Kasumi-1 (cell line): ENCODE results near the gene ARL3.
A peak's percentile ranks its signal among the peaks of the same experiment; 100 is the strongest.

Source experiments
- DNase-seq, 2 experiments: peaks; one replicate each; lab custom pipeline; 2025; lab: John Stamatoyannopoulos, UW

Gene ARL3

GRCh38 chr10:102651455-102652169 lies 62.6 kb downstream of the ARL3 start:
- no peak for DNase-seq

DNA sequence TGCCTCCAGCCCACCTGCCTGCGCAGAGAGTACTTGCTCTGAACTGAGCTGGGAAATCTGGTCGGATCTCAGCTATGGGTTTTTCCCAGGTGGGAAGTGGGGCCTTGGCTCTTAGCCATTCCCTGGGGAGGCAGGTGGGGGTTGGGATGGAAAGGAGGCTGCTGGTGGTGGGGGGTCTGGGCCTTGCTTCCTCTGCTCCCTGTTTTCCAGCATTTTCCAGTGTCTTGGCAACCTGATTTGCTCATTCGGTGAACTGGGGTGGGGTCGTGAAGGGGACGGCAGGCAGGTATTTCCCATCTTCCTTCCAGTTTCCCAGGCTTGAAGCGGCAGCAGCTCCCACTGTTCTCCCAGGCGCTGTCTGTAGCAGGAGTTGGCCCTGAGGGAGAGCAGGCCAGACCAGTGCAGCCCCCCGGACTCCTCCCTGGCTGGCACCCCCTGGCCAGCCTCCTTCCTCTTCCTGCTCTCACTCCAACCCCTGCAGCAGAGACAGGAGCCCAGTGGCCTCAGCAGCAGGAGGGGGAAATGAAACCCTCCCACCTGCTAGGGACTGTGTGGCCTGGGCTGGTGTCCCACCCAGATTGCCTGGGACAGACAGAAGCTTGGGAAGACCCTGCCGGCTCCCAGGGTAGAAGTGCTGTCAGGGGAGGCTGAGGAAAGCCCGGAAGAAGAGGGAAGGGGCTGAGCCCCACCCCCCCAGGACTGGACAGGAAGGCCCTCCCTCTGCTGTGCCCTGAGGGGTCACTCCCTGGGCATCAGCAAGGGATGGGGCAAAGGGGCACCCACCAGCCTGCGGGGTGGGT lies 63.3 kb downstream of the ARL3 start:
- no peak for DNase-seq

GRCh38 chr10:102649797-102650654 lies 64.2 kb downstream of the ARL3 start:
- no peak for DNase-seq

DNA sequence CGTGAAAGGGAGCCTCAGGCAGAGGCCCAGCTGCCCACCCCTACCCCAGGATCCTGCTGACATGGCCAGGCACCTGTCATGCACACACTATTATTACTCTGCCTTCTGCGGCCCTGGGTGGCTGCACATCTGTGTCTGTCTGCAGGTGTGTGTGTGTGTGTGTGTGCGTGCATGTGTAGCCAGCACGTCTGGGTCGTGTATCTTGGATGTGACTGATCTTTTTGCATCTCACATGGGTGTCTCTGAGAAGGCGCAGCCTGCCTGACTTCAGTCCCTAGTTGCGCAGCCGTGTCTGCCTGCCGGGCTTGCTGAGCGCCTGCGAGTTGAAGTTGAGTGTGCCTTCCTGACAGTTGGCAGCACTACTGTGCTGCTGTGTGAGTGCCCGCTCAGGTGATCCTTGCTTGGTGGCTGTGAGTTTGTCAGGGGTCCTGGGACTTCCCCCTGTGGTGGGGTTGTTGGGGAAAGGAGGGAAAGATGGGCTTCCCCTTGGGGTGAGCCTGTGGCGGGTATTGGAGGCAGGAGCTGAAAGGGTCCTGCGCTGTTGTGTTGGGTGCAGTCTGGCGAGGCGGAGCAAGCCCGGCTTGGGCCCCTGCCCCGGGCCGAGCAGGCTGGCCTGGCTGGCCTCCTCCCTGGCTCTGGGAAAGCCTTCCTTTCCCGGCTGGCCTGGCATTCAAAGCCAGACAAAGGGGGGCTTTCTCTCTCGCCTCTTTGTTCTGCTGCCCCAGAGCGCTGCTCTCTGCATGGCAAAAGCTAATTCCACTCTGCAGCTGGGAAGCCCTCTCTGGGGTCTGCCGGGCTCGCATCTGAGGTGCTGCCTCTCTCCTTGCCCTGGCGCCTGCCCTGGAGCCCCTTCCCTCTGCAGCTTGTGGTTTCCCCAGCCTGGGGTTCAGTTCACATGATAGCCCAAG lies 65.1 kb downstream of the ARL3 start:
- no peak for DNase-seq

- no peak for DNase-seq
Observed at GRCh38 chr10:102648269-102648888, 65.8 kb downstream of the ARL3 start.

GRCh38 chr10:102647443-102648268 lies 66.5 kb downstream of the ARL3 start:
- no peak for DNase-seq

DNA sequence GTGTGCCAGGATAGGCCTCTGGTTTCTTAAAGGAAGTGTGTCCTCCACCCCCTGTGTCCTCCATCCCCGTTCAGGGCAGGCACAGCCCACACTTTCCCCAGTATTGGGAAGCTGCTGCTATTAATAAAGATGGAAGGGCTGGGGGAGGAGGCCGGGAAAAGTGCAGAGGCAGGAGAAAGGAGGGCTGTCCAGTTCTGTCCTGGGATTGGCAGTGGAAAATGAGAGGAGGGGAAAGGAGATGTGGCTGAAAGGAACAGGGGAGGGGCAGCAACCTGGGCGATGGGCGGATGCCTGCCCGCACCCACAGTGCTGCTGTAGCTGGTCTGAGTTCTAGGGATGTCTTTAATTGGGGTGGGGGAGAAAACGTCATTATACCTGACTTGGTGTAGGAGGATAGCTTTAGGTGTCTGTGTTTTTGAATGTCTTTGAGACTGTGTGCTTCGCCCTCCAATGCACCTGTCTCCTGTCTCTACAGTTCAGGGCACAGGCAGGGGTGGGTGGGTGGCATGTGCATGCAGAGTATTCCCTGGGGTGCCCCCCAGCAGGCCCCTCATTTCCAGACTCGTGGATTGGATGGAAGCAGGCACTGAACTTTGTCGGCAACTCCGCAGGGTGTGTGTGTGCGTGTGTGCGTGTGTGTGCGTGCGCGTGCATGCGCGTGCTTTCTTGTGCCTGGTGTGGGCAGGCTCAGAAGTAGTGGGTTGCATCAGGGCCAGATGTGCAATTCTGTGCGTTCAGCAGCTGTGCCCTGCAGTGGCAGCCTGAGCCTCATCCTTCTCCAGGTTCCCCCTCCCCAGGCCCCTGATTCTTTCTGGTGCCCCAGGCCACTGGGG lies 67.4 kb downstream of the ARL3 start:
- no peak for DNase-seq

- peak; percentile 97 to 98 for DNase-seq
Observed at GRCh38 chr10:102645741-102646609, 68.2 kb downstream of the ARL3 start.

DNA sequence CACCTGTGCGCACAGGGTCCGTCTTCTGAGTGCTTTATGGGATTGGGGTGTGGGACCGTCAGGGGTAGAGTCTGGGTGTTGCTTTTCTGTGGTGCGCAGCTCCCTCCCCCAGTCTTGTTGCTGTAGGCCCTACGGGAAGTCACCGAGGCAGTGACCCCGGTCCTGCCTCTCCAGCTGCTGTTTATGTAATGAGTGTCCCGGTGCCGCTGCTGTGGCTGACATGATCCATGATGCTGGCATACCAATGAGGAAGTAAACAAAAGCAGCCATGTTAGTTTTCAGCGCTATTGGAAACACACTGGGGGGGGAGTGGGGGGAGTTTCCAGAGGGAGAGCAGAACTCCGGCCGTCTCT lies 68.8 kb downstream of the ARL3 start:
- DNase-seq = peak; percentile 57 to 69

- DNase-seq = peak; percentile 51 to 70
Observed at GRCh38 chr10:102644646-102645387, 69.4 kb downstream of the ARL3 start.

DNA sequence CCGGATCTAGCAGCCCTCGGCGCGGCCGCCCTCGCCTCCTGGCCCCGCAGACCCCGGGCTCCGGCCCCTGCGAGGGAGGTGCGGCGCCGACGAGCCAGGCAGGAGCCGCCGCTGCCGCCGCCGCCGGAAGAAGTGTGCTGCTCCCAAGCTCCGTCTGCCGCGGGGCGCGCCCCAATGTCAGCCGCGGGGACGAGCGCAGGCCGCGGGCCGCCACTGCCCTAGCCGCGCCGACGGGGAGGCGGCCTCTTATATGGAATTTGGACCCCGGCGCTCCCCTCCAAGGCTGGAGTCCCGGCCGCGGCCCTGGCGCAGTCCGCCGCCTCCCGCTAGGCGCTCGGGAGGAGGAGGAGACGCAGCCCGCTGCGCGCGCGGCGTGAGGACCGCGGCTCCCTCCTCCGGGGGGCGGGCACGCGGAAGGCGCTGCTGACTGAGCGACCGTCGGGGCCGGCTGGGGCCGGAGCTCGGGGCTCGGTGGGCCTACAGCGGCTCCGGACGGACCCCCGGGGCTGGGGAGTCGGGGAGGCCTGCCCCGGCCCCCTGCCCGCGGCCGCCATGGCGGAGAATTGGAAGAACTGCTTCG lies 70.0 kb downstream of the ARL3 start, which contains the start of gene TRIM8:
TSS of gene TRIM8 (plus strand) at position 414 of the 580 bp plus-strand sequence. CDS start at position 553, 139 bp downstream.
- DNase-seq = peak; percentile 45 to 54

DNA sequence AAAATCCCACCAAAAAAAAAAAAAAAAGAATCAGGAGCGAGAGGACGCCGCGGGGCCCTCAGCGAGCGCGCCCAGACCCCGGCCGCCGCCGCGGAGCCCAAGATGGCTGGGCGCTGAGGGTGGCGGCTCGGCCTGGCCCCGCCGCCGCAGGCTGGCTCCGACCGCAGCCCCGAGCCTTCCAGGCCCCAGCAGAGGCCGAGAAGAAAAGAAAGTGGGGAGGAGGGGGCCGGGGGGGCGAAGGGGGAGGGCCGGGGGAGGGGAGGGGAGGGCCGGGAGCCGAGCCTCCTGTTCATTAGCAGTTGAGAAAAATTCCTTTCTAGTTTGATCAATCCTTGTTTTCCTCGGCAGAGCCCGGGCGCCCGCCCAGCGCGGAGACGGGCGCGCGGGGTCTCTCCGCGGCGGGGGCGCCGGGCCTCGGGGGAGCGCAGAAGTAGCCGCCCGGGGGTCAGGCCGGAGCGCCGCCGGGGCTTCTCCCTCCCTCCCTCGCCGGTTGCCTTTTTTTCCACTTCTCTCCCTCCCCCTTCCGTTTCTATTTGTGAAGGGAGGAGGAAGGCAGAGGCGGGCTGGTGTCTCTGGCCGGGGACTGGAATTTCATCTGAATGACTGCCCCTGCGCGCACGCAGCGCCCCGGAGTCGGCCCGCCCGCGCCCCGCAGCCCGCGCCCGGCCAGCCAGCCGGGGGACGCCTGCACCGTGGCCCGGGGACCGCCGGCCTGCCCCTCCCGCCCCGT lies 70.7 kb downstream of the ARL3 start:
- DNase-seq = peak; percentile 85

DNA sequence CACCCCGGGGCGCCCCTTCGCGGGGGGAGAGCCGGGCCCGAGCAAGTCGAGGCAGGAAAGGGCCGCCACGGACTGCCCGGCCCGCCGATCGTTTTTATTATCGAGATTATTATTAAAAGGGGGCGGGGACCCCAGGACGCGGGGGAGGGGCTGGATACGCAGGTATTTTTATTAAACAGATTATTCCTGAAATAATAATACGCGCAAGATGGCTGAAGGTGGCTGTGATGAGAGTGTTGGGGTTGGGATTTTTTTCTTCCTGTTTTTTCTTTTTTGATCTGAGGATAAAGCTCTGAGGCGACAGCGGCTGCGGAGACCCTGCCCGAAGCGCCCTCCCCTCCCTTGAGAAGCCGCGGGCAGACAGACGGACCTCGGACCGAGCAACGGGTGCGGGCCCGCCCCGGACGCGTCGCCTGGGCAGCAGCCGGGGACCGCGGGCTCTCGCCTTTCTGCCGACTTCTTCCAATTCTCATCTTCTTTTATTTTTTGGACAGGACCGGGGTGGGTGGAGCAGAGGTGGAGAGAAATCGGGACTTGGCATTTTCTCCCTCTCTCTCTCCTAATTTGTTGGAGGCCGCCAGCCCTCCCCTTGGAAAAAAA lies 71.4 kb downstream of the ARL3 start:
- peak; percentile 50 to 70 for DNase-seq

GRCh38 chr10:102641880-102642735 lies 72.1 kb downstream of the ARL3 start:
- DNase-seq = peak; percentile 99

DNA sequence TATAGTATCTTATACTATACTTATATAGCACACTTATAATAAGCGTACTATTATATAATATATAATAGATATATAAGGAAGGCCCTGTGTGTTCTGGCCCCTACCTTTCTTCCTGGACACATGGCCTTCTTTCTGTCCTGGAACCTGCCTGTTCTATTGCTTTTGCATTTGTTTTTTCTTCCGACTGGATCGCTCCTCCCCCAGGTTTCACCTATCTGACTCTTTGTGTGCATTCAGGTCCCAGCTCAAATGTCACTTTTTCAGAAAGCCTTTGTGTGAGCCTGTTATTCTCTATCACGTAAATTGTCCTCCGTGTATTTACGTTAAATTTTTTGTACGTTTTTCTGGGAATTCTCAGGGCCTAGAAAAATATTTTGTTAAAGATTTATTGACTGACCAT lies 72.8 kb downstream of the ARL3 start:
- no peak for DNase-seq
